ENCODE measurements around the gene EGFL6.
"Not testable (repeated sequence)": the region's sequence is repeated elsewhere in the genome, so short reads cannot be mapped to it uniquely, and the experiment has no call there.

EGFL6 gene

DNA sequence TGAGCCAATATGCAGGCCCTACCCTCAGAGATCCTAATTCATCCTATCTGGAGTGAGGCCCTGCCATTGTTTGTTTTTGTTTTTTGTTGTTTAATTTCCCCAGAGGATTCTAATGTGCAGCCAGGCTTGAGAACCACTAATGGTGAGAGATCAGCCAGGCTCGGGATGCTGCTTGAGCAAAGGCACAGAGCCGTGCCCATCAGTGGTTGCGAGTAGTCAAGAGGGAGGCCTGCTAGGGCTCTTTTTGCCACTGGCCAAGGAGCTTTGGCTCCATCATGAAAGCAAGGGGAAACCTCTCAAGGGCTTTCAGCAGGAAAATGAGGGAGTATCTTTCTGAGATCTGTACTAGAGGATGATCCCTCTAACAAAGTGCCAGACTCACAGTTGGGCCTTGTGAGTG, 86.3 kb downstream of the EGFL6 start:
- no peak for DNase-seq

DNA sequence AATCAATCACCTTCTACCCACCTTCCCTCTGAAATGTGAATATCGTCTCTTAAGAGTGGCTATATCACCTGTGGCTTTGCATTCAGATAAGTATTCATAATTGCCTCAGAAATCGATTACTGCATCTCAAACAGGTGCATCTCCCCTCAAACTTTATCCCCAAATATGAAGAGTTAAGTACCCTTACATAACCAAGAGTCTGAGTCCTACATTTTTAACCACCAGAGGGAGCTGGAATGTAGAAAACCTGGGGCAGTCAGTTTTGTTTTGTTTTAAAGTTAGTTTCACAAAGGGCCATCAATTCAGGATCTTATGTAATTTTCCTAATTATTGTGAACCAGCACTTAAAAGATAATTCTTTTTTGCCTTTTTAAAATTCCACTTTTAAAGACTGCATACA, 89.2 kb downstream of the EGFL6 start:
- DNase-seq = peak in 3 of 6 experiments; percentile 29 to 71 (median 57)

DNA sequence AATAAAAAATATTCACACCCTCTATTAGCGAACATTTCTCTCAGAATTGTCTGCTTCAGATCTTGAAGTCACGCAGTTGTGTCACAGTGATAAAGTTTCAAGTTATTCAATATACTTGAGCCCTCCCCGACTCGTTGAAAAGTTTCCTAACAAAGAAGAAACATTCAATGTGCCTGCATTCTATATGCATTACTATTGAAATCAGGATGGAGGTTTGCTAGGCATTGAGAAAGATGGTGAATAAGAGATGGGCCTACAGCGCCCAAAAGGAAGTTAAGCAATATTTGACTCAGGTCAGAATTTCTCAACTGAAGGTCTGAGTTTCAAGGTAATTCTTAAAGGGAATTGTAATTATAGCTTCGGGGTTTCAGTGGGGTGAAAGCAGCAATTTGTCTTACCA, 89.7 kb downstream of the EGFL6 start:
- DNase-seq = no peak

DNA sequence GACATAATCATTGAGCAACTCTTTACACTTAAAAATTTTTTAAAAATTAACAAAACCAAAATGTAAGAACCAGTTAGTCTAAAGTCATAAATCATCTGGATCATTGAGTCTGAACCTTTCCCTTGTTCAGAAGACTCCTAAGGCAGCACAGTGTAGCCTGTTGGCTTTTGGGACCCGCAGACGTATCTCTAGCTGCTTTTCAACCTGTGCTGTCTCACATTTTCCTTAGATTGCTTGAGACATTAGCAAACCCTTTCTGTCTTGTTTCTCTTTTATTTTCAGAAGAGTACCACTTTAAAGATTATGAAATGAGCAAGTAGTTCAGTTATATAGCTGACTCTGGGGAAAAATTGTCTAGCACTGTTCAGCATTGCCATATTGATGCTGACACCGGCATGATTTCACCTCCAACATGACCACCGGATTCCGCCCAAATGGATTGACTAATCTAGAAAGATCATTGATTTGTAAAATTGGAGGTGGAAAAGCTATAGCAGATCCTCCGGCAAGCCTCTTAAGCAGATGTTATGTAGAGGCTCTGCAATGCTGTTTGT, 92.4 kb downstream of the EGFL6 start:
- no peak for DNase-seq

DNA sequence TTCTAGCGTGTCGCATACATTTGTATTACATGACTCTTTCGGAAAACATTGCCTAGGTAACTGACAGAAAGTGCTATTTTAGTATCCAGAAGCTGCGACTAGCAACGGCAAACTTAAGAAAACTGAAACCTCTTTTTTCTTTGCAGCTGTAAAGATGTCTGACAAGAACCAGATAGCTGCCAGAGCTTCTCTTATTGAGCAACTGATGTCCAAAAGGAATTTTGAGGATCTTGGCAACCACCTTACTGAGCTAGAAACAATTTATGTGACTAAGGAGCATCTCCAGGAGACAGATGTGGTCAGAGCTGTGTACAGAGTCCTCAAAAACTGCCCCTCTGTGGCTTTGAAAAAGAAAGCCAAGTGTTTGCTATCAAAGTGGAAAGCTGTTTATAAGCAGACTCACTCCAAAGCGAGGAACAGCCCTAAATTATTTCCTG, 93.0 kb downstream of the EGFL6 start:
- DNase-seq = no peak

DNA sequence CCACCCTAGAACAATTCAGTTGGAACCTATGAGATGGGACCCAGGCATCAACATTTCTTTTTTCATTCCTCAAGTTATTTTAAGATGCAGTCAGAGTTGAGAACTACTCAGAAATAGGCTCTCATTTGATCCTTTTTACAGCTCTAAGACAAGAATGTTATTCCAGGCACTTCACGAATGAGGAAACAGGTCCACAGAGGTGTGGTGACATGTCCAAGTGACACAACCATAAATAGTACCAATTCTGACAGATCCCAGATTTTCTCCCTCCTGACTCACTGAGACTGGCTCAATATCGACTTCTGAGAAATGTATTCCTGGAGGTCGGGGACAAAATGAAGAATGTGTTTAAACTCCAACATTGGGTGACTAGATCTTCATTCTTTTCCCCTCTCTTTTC, 94.6 kb downstream of the EGFL6 start:
- no peak for DNase-seq

DNA sequence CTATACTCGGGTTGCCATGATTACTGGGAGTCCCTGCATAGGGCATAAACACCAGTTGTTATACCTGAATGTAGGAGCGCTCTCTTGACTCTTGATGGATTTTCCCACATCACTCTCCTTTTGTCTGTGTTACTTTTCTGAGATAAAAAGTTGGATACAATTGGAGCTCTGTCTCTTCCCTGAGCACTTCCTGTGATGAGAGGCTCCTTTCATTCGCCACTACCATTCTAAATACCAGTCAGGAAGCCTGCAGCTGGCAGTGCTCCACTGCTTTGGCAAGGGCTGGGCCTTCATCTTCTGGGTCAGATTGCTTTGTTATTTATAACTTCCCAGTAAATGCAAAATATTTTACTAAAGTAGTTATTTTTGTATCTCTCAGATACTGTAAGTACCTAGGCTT, 97.4 kb downstream of the EGFL6 start:
- no peak for DNase-seq

DNA sequence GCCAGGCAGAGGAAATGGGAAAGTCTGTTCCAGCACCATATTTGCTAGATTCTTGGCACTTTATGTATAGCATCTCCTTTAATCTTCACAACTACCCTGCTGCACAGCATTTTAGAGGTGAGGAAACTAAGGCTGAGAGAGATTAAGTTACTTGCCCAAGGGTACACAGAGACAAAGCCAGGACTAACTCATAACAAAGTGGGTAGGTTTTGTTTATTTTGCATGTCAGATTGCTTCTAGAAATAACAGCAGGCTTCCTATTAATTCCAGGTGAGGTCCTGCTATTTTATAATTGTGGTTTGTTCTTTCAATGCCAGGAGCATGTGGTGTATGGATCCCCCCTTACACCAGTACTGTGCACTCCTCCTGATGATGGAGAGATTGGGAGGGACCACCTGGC, 98.5 kb downstream of the EGFL6 start:
- no peak for DNase-seq

DNA sequence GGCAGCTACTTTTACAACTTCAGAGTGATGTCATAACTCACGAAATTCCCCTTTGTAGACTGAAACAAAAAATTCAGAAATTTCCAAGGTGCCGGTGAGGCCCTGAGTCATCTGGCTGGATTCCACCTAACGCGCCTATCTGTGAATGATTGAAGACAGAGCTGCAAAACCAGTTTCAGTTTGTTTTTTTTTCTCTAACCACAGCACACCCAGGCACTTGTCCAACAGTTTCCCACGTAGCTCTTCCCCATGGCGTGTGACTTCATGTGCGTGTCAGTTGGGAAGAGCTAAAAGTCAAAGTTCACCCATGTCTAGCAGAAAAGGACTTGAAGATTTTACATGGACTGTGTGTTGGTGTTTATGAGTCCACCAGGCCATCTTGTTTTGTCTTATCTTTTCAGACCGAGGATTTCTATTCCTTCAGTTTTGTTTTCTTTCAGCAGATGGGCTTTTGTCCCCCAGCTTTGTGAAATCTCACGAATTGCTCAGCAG, 99.9 kb downstream of the EGFL6 start:
- peak in 1 of 6 experiments; percentile 28 for DNase-seq

DNA sequence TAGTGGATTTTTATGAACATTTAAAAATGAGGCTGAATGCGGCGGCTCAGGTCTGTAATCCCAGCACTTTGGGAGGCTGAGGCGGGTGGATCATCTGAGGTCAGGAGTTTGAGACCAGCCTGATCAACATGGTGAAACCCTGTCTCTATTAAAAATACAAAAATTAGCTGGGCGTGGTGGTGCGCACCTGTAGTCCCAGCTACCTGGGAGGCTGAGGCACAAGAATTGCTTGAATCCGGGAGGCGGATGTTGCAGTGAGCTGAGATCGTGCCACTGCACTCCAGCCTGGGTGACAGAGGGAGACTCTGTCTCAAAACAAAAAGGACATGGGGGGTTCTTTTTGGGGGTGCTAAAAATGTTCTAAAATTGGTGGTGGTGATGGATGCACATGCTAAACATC, 100.4 kb downstream of the EGFL6 start:
- not testable (repeated sequence) for DNase-seq

DNA sequence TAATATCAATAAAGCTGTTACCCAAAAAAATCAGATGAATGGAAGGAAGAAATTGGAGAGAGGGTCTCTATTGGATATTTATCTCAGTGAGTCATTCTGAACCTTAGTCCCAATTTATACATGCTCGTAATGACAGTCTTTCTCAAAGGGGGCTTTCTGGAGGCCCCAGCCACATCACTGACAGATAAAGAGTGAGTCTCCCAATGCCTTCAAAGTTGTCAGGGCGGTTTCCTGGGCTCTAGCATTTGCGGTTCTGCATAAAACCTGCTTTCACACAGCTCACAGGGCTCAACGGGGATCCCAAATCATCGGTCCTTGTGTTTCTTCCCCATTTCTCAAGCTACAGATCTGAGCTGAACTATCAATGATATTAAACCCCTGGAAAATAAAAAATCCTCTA, 100.8 kb downstream of the EGFL6 start:
- DNase-seq = no peak

DNA sequence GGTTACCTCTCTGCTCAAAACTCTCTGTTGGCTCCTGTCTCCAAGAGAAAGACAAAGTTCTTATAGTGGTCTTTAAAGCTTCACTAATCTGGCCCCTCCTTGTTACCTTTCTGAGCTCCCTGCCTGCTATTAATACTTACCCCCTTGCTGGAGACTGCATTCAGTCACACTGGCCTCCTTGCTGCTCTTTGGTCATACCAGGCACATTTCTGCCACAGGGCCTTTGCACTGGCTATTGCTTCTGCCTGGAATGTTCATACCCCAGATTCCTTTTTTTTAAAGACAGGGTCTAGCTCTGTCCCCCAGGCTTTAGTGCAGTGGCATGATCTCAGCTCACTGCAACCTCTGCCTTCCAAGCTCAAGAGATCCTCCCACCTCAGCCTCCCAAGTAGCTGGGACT, 103.6 kb downstream of the EGFL6 start:
- no peak for DNase-seq

DNA sequence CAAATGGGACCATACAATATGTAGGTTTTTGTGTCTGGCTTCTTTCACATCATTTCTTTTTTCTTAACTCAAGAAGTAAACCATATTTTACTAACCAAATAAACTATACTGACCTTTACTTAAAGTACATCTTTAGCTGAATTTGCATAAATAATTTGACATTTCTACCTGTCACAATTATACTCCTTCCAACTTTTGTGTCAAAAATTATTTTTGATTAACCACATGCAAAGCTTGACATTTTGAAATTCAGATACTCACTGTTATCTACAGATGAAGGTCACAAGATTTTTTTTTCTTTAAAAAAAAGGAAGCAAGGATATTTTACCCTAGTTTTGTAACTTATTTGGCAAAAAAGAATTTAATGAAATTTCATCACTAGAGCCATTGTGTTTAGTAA, 107.5 kb downstream of the EGFL6 start:
- no peak for DNase-seq

DNA sequence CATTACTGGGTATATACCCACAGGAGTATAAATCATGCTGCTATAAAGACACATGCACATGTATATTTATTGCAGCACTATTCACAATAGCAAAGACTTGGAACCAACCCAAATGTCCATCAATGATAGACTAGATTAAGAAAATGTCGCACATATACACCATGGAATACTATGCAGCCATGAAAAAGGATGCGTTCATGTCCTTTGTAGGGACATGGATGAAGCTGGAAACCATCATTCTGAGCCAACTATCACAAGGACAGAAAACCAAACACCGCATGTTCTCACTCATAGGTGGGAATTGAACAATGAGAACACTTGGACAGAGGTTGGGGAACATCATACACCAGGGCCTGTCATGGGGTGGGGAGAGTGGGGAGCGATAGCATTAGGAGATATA, 110.3 kb downstream of the EGFL6 start:
- DNase-seq = not testable (repeated sequence)

DNA sequence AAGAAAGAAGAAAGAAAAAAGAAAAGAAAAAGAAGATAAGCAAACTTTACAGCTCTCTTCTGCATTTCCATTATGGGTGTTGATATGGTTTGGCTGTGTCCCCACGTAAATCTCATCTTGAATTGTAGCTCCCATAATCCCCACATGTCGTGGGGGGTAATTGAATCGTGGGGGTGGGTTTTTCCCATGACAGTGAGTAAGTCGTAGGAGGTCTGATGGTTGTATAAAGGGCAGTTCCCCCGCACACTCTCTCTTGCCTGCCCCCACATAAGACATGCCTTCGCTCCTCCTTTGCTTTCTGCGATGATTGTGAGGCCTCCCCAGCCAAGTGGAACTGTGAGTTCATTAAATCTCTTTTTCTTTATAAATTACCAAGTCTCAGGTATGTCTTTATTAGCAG, 112.2 kb downstream of the EGFL6 start:
- no peak for DNase-seq
